Measurements from ENCODE around the gene HOXC13.

HOXC13 gene

GRCh38 chr12:53980802-53981496 is 42.3 kb downstream of the HOXC13 start:
- no peak for TF ChIP-seq SIN3A (IDR thresholded peaks at IDR 0.05; ENCODE audit: borderline replicate concordance, insufficient read depth, low read length)
- no peak for TF ChIP-seq FOXP2 (optimal IDR thresholded peaks at IDR 0.05; ENCODE audit: borderline replicate concordance, extremely low read depth, extremely low read length, insufficient read depth)
- no peak for TF ChIP-seq REST (IDR thresholded peaks at IDR 0.05; ENCODE audit: insufficient read depth in 1 of 2, low read depth in 2 of 2, low read length in 2 of 2)
- no peak for TF ChIP-seq POLR2AphosphoS5 (IDR thresholded peaks at IDR 0.05; ENCODE audit: low read depth, low read length)
- no peak for TF ChIP-seq TAF1 (IDR thresholded peaks at IDR 0.05; ENCODE audit: borderline replicate concordance, insufficient read depth, low read length)

GRCh38 chr12:53981634-53982565 is 43.3 kb downstream of the HOXC13 start:
- TF ChIP-seq REST (IDR thresholded peaks at IDR 0.05; ENCODE audit: insufficient read depth in 1 of 2, low read depth in 2 of 2, low read length in 2 of 2) (no peak), POLR2AphosphoS5 (IDR thresholded peaks at IDR 0.05; ENCODE audit: low read depth, low read length) (no peak), FOXP2 (optimal IDR thresholded peaks at IDR 0.05; ENCODE audit: borderline replicate concordance, extremely low read depth, extremely low read length, insufficient read depth) (no peak), SIN3A (IDR thresholded peaks at IDR 0.05; ENCODE audit: borderline replicate concordance, insufficient read depth, low read length) (no peak)

- TF ChIP-seq TAF1 (IDR thresholded peaks at IDR 0.05; ENCODE audit: borderline replicate concordance, insufficient read depth, low read length) (no peak), POLR2AphosphoS5 (IDR thresholded peaks at IDR 0.05; ENCODE audit: low read depth, low read length) (no peak), SIN3A (IDR thresholded peaks at IDR 0.05; ENCODE audit: borderline replicate concordance, insufficient read depth, low read length) (no peak), FOXP2 (optimal IDR thresholded peaks at IDR 0.05; ENCODE audit: borderline replicate concordance, extremely low read depth, extremely low read length, insufficient read depth) (no peak), REST (IDR thresholded peaks at IDR 0.05; ENCODE audit: insufficient read depth in 1 of 2, low read depth in 2 of 2, low read length in 2 of 2) (no peak)
Measured at GRCh38 chr12:53982648-53983567, 44.3 kb downstream of the HOXC13 start.

- TF ChIP-seq TAF1 (IDR thresholded peaks at IDR 0.05; ENCODE audit: borderline replicate concordance, insufficient read depth, low read length) (no peak), FOXP2 (optimal IDR thresholded peaks at IDR 0.05; ENCODE audit: borderline replicate concordance, extremely low read depth, extremely low read length, insufficient read depth) (no peak), SIN3A (IDR thresholded peaks at IDR 0.05; ENCODE audit: borderline replicate concordance, insufficient read depth, low read length) (no peak), REST (IDR thresholded peaks at IDR 0.05; ENCODE audit: insufficient read depth in 1 of 2, low read depth in 2 of 2, low read length in 2 of 2) (no peak), POLR2AphosphoS5 (IDR thresholded peaks at IDR 0.05; ENCODE audit: low read depth, low read length) (no peak)
Measured at GRCh38 chr12:53983568-53983949, 44.9 kb downstream of the HOXC13 start.

Data from PFSK-1 (cell line).